SK-N-SH (cell line): ENCODE results near the gene GADL1. TPM values are rescaled to one million over a fixed set of nuclear protein-coding genes. Genes with fewer than 3 reads are reported as not detected.
A peak's percentile ranks its signal among the peaks of the same experiment; 100 is the strongest.

Source experiments
- CTCF ChIA-PET: fragments of 300-600, 350-600 bp; formaldehyde crosslinking; extraction: SDS; loops from one replicate; lab custom pipeline; 2021; lab: Yijun Ruan, JAX
- POLR2A ChIA-PET: fragments of 350-600 bp; sonication (Branson Sonifier 250); formaldehyde crosslinking; extraction: SDS; loops from one replicate; lab custom pipeline; 2020; ENCODE audit warnings: antibody characterized with exemption, inconsistent platforms; lab: Yijun Ruan, JAX
- DNase-seq: peaks from one replicate; pipeline ENCODE4 v3.0.0; 2012
- H2AFZ ChIP-seq: fragments of 200-600 bp; sonication (generic); 2 replicates; pipeline ENCODE4 v1.8.1; 2016; ENCODE audit warnings: antibody characterized with exemption, mild to moderate bottlenecking, low read depth
- H3F3A ChIP-seq: fragments of 200-600 bp; sonication (generic); replicated peaks from 2 replicates; pipeline ENCODE3; 2016; ENCODE audit warnings: antibody characterized with exemption, mild to moderate bottlenecking; ENCODE audit not compliant: insufficient read depth
- H3K27ac ChIP-seq, 2 experiments: fragments of 200-500 bp in 1 of 2; fragments of 200-600 bp in 1 of 2; sonication (Bioruptor generic) in 1 of 2; sonication (generic), shearing (Covaris generic) in 1 of 2; 2 replicates each; pipeline versions ENCODE4 v1.5.1 to v1.6.1; 2014 to 2016; ENCODE audit warnings: low read depth in 2 of 2, inconsistent platforms in 1 of 2, low read length in 1 of 2, mild to moderate bottlenecking in 1 of 2, mixed read lengths in 1 of 2
- H3K27me3 ChIP-seq: fragments of 200-600 bp; sonication (generic), shearing (Covaris generic); 2 replicates; pipeline ENCODE4 v1.6.1; 2016; ENCODE audit warnings: mixed run types; ENCODE audit not compliant: insufficient read depth
- H3K36me3 ChIP-seq, 2 experiments: fragments of 200-500 bp in 1 of 2; fragments of 200-600 bp in 1 of 2; sonication (Bioruptor generic) in 1 of 2; sonication (generic) in 1 of 2; replicated peaks in 1 of 2; 2 replicates each; pipeline versions ENCODE3 to v1.5.1; 2014 to 2016; ENCODE audit warnings: low read length in 1 of 2, mild to moderate bottlenecking in 1 of 2; ENCODE audit not compliant: insufficient read depth in 2 of 2, control insufficient read depth in 1 of 2
- H3K4me1 ChIP-seq, 2 experiments: fragments of 200-500 bp in 1 of 2; fragments of 200-600 bp in 1 of 2; sonication (Bioruptor generic) in 1 of 2; sonication (generic), shearing (Covaris generic) in 1 of 2; 2 replicates each; pipeline versions ENCODE4 v1.5.1 to v1.6.1; 2014 to 2016; ENCODE audit warnings: low read depth in 1 of 2, low read length in 1 of 2, mixed run types in 1 of 2; ENCODE audit not compliant: insufficient read depth in 2 of 2, control insufficient read depth in 1 of 2
- H3K4me2 ChIP-seq: fragments of 200-600 bp; sonication (generic), shearing (Covaris generic); 2 replicates; pipeline ENCODE4 v1.6.1; 2017; ENCODE audit warnings: mixed run types
- H3K4me3 ChIP-seq, 2 experiments: fragments of 200-500 bp in 1 of 2; fragments of 200-600 bp in 1 of 2; sonication (Bioruptor generic) in 1 of 2; sonication (generic), shearing (Covaris generic) in 1 of 2; 2 replicates each; pipeline versions ENCODE4 v1.5.1 to v1.8.1; 2014 to 2016; ENCODE audit warnings: low read depth in 2 of 2, inconsistent platforms in 1 of 2, low read length in 1 of 2, mild to moderate bottlenecking in 1 of 2, mixed read lengths in 1 of 2, moderate library complexity in 1 of 2
- H3K79me2 ChIP-seq: fragments of 200-600 bp; sonication (generic); 2 replicates; pipeline ENCODE4 v1.8.1; 2017; ENCODE audit warnings: mild to moderate bottlenecking; ENCODE audit not compliant: insufficient read depth
- H3K9ac ChIP-seq: fragments of 200-600 bp; sonication (generic); 2 replicates; pipeline ENCODE4 v1.6.1; 2017; ENCODE audit warnings: mixed run types
- H3K9me2 ChIP-seq: fragments of 200-600 bp; sonication (generic); 2 replicates; pipeline ENCODE4 v1.6.1; 2017; ENCODE audit warnings: mixed run types
- H3K9me3 ChIP-seq: fragments of 200-600 bp; sonication (generic); 2 replicates; pipeline ENCODE4 v1.6.1; 2017; ENCODE audit warnings: mixed run types, mild to moderate bottlenecking, moderate library complexity
- H4K20me1 ChIP-seq: fragments of 200-600 bp; sonication (generic); 2 replicates; pipeline ENCODE4 v1.6.1; 2017; ENCODE audit warnings: mild to moderate bottlenecking, mixed run types; ENCODE audit not compliant: insufficient read depth
- CHD2 ChIP-seq: fragments of 150-350 bp; IDR thresholded peaks from 2 replicates; pipeline ENCODE4 v1.6.1; 2018; ENCODE audit warnings: low read length; ENCODE audit not compliant: partially characterized antibody
- EP300 ChIP-seq, 2 experiments: IDR thresholded peaks; 2 replicates each; pipeline versions ENCODE4 v1.4.0 to v1.6.1; 2012; ENCODE audit warnings: borderline replicate concordance in 1 of 2, low read depth in 1 of 2, low read length in 1 of 2
- FOSL2 ChIP-seq: IDR thresholded peaks from 2 replicates; pipeline ENCODE4 v1.4.0; 2012; ENCODE audit warnings: low read depth, mild to moderate bottlenecking, moderate library complexity, borderline replicate concordance
- FOXJ3 ChIP-seq: sonication (generic); formaldehyde crosslinking; IDR thresholded peaks from 2 replicates; pipeline ENCODE4 v1.5.1; 2020; ENCODE audit warnings: mild to moderate bottlenecking, missing genetic modification reagents
- GABPA ChIP-seq: IDR thresholded peaks from 2 replicates; pipeline ENCODE4 v1.4.0; 2012; ENCODE audit warnings: low read depth, mild to moderate bottlenecking
- GATA2 ChIP-seq: sonication (generic); formaldehyde crosslinking; IDR thresholded peaks from 2 replicates; pipeline ENCODE4 v1.5.0; 2020; ENCODE audit warnings: mild to moderate bottlenecking, missing genetic modification reagents
- MEF2A ChIP-seq: IDR thresholded peaks from 2 replicates; pipeline ENCODE4 v1.4.0; 2012; ENCODE audit warnings: low read depth, borderline replicate concordance
- MXI1 ChIP-seq: IDR thresholded peaks from 2 replicates; pipeline ENCODE4 v1.6.1; 2012; ENCODE audit warnings: mild to moderate bottlenecking, low read depth, low read length, improper control_type of control experiment
- NFIC ChIP-seq: IDR thresholded peaks from 2 replicates; pipeline ENCODE4 v1.4.0; 2012; ENCODE audit warnings: borderline replicate concordance
- NRF1 ChIP-seq: IDR thresholded peaks from 2 replicates; pipeline ENCODE4 v1.6.1; 2012; ENCODE audit warnings: low read depth, mild to moderate bottlenecking, low read length
- RAD21 ChIP-seq: IDR thresholded peaks from 2 replicates; pipeline ENCODE4 v1.6.1; 2012; ENCODE audit warnings: mild to moderate bottlenecking, low read length
- RCOR1 ChIP-seq: fragments of 150-350 bp; IDR thresholded peaks from 2 replicates; pipeline ENCODE4 v1.6.1; 2017; ENCODE audit warnings: antibody characterized with exemption, low read length
- RFX5 ChIP-seq: IDR thresholded peaks from 2 replicates; pipeline ENCODE4 v1.6.1; 2012; ENCODE audit warnings: mild to moderate bottlenecking, improper control_type of control experiment, low read length
- SIN3A ChIP-seq: IDR thresholded peaks from 2 replicates; pipeline ENCODE4 v1.6.1; 2012; ENCODE audit warnings: low read depth, mild to moderate bottlenecking, low read length, moderate library complexity, borderline replicate concordance
- TAF1 ChIP-seq: IDR thresholded peaks from 2 replicates; pipeline ENCODE4 v1.6.1; 2012; ENCODE audit warnings: low read depth, mild to moderate bottlenecking, low read length, moderate library complexity, borderline replicate concordance
- TCF12 ChIP-seq: IDR thresholded peaks from 2 replicates; pipeline ENCODE4 v1.4.0; 2012
- TEAD4 ChIP-seq: IDR thresholded peaks from 2 replicates; pipeline ENCODE4 v1.4.0; 2012; ENCODE audit warnings: mild to moderate bottlenecking, borderline replicate concordance; ENCODE audit not compliant: insufficient read depth
- WGBS: methylation state at CpG from one replicate; pipeline ENCODE4 v1.1.6; 2017; ENCODE audit warnings: low lambda C conversion rate; 5-methylcytosine and 5-hydroxymethylcytosine counted together
- polyA plus RNA-seq, 3 experiments: library from polyadenylated mRNA; depleted of rRNA; stranded (reverse); fragments of >200 nt; gene quantifications; 2 replicates each; pipeline ENCODE4 v1.2.3, GENCODE V29; 2012
- TF ChIP-seq, protein P1 (sequence below): IDR thresholded peaks from 2 replicates; pipeline ENCODE4 v1.4.0; 2012; ENCODE audit warnings: low read depth
- TF ChIP-seq, protein P2 (sequence below): IDR thresholded peaks from 2 replicates; pipeline ENCODE4 v1.4.0; 2012; ENCODE audit warnings: low read depth, borderline replicate concordance
- TF ChIP-seq, protein P3 (sequence below): fragments of 150-350 bp; IDR thresholded peaks from 2 replicates; pipeline ENCODE4 v1.6.1; 2017; ENCODE audit warnings: antibody characterized with exemption, low read length, low read depth, borderline replicate concordance
- TF ChIP-seq, protein P4 (sequence below): fragments of 200-600 bp; sonication (generic); IDR thresholded peaks from 2 replicates; pipeline ENCODE4 v1.6.1; 2017; ENCODE audit warnings: antibody characterized with exemption, mild to moderate bottlenecking, moderate library complexity

GADL1 gene
- polyA plus RNA-seq, 1 of the 3 experiments (the other 2 are of a cell fraction), result not detected

DNA sequence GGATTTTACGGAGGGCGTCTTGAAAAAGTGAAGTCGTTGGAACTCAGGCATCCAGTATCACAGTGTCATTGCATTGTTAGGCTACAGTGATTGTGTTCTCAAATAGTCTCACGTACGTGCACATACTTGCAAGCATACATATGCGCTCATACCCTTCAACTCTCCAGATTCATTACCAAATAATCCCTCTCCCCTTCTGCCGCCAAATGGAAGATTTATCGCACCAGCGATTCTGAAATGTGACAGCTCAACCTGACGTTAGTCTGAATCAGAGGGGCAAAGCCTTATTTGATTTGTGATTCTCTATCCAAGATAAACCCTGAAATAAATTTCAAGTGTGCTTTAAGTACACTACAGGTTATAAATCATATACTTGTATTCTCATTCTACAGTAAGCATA lies 119.4 kb downstream of the GADL1 start (continued):
- TF ChIP-seq GATA2 (CRISPR knock-in tag) (no peak), RCOR1 (no peak), RAD21 (no peak), NRF1 (no peak)
- TF ChIP-seq, protein P1, sequence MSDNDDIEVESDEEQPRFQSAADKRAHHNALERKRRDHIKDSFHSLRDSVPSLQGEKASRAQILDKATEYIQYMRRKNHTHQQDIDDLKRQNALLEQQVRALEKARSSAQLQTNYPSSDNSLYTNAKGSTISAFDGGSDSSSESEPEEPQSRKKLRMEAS, result no peak

DNA sequence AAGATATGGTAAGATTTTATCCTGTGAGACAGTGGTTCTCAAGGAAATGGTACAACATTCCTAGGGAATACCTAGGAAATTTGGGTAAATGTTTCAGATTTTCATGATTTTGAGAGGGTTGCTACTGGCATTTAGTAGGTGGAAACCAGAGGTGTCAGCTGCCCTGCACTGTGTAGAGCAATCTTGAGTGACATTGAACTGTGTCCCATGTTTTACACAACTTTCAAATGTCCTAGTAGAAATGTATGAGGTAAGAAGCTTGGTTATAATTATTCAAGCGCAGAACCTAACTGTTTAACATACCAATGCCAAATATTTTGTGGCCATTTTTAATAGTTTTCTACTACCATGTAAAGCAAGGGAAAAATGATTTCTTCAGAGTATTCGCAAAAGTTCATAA lies 120.4 kb downstream of the GADL1 start:
- no peak for DNase-seq
- Histone ChIP-seq H3K27me3 (no peaks in the 10 kb centered on the region), H3K4me3 (no peak overlapping the region), H3K79me2 (no peaks in the 10 kb centered on the region), H3K9ac (no peak overlapping the region), H4K20me1 (no peaks in the 10 kb centered on the region), H3K27ac (no peak overlapping the region), H3K4me2 (no peak overlapping the region), H3K36me3 (no peaks in the 10 kb centered on the region), H3K9me2 (no peaks in the 10 kb centered on the region), H3K9me3 (no peaks in the 10 kb centered on the region), H3F3A (no peaks in the 10 kb centered on the region), H2AFZ (no peak overlapping the region)
- CTCF ChIA-PET, result interaction anchor here (0.8 to 2.7 kb wide), 3 partner anchors 23 to 359 kb away, joined by 3 to 7 read pairs (median 4); no protein-coding TSS in a partner anchor
- 95% methylated on average over 2 of the region's 2 CpGs for WGBS
- POLR2A ChIA-PET, result no interaction called here
- no peak for TF ChIP-seq FOXJ3
- TF ChIP-seq, all 33 proteins: peak for 0
- H3K4me1 ChIP-seq, result peaks cover 0 to 5% of the 10 kb centered on the region in 2 experiments; a peak in 1 of 4 replicates

DNA sequence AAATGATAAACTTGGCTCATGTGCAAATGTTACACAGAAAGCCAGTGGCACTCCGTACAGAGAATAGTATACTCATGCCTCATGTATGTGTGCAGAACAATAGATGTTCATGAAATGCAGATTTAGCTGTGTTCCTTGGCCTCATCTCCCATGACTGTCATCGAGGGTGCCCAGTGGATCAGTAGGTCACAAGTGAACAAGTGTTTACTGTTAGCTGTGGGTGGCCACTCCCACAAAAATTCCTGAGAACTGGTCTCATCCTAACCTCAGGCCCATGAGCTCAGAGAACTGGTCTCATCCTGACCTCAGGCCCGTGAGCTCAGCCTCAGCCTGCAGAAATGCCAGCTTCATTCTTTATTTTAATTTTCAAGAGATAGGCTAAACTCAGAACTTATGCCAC lies 124.1 kb downstream of the GADL1 start:
- ChIA-PET POLR2A (no interaction called here), CTCF (interaction anchor here (1.0 to 4.5 kb wide), 16 partner anchors 8 to 1374 kb away, joined by 3 to 38 read pairs (median 4); no protein-coding TSS in a partner anchor)
- H3K27ac ChIP-seq, result no peak overlapping the region
- H2AFZ ChIP-seq, result no peak overlapping the region
- no peaks in the 10 kb centered on the region for H3K9me3 ChIP-seq
- WGBS, result 42% methylated on average over 3 of the region's 3 CpGs
- H3K4me3 ChIP-seq, result no peak overlapping the region
- H3K79me2 ChIP-seq, result no peaks in the 10 kb centered on the region
- no peaks in the 10 kb centered on the region for H3K27me3 ChIP-seq
- no peaks in the 10 kb centered on the region for H3K9me2 ChIP-seq
- peaks cover 0 to 5% of the 10 kb centered on the region in 2 experiments; a peak in 1 of 4 replicates for H3K4me1 ChIP-seq
- DNase-seq, result no peak
- no peak overlapping the region for H3K9ac ChIP-seq
- H3K36me3 ChIP-seq, result no peaks in the 10 kb centered on the region
- no peaks in the 10 kb centered on the region for H4K20me1 ChIP-seq
- H3F3A ChIP-seq, result no peaks in the 10 kb centered on the region
- no peak overlapping the region for H3K4me2 ChIP-seq
- no peak for TF ChIP-seq RCOR1
- no peak for TF ChIP-seq TAF1
- peak; percentile 58; the same call in 1 of the 2 replicates for TF ChIP-seq FOSL2
- no peak for TF ChIP-seq GABPA
- peak; percentile 51; the same call in 1 of the 2 replicates for TF ChIP-seq NFIC
- no peak for TF ChIP-seq SIN3A
- TF ChIP-seq, protein P2, sequence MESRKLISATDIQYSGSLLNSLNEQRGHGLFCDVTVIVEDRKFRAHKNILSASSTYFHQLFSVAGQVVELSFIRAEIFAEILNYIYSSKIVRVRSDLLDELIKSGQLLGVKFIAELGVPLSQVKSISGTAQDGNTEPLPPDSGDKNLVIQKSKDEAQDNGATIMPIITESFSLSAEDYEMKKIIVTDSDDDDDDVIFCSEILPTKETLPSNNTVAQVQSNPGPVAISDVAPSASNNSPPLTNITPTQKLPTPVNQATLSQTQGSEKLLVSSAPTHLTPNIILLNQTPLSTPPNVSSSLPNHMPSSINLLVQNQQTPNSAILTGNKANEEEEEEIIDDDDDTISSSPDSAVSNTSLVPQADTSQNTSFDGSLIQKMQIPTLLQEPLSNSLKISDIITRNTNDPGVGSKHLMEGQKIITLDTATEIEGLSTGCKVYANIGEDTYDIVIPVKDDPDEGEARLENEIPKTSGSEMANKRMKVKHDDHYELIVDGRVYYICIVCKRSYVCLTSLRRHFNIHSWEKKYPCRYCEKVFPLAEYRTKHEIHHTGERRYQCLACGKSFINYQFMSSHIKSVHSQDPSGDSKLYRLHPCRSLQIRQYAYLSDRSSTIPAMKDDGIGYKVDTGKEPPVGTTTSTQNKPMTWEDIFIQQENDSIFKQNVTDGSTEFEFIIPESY, result no peak
- no peak for TF ChIP-seq MEF2A
- no peak for TF ChIP-seq RFX5
- no peak for TF ChIP-seq MXI1
- TF ChIP-seq CHD2, result no peak
- TF ChIP-seq GATA2 (CRISPR knock-in tag), result no peak
- TF ChIP-seq FOXJ3, result no peak
- peak in 1 of 2 experiments; percentile 12; a peak in 1 of 4 replicates for TF ChIP-seq EP300 (IDR thresholded peaks at IDR 0.05; ENCODE audit: borderline replicate concordance in 1 of 2, low read depth in 1 of 2, low read length in 1 of 2)
- TF ChIP-seq TEAD4, result no peak
- TF ChIP-seq, protein P3, sequence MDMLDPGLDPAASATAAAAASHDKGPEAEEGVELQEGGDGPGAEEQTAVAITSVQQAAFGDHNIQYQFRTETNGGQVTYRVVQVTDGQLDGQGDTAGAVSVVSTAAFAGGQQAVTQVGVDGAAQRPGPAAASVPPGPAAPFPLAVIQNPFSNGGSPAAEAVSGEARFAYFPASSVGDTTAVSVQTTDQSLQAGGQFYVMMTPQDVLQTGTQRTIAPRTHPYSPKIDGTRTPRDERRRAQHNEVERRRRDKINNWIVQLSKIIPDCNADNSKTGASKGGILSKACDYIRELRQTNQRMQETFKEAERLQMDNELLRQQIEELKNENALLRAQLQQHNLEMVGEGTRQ, result no peak
- TF ChIP-seq NRF1, result no peak
- peak; percentile 60; the same call in 1 of the 2 replicates for TF ChIP-seq TCF12
- TF ChIP-seq, protein P4, sequence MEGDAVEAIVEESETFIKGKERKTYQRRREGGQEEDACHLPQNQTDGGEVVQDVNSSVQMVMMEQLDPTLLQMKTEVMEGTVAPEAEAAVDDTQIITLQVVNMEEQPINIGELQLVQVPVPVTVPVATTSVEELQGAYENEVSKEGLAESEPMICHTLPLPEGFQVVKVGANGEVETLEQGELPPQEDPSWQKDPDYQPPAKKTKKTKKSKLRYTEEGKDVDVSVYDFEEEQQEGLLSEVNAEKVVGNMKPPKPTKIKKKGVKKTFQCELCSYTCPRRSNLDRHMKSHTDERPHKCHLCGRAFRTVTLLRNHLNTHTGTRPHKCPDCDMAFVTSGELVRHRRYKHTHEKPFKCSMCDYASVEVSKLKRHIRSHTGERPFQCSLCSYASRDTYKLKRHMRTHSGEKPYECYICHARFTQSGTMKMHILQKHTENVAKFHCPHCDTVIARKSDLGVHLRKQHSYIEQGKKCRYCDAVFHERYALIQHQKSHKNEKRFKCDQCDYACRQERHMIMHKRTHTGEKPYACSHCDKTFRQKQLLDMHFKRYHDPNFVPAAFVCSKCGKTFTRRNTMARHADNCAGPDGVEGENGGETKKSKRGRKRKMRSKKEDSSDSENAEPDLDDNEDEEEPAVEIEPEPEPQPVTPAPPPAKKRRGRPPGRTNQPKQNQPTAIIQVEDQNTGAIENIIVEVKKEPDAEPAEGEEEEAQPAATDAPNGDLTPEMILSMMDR, result no peak
- TF ChIP-seq RAD21, result no peak
